Stimulated activated CD4-positive, alpha-beta T cell treated with anti-CD3 and anti-CD28 coated beads, TNF-alpha, amount 100 ng/mL, for 24 hours (primary cell): ENCODE measurements around the gene SERTAD4.
"Not testable (repeated sequence)": the region's sequence is repeated elsewhere in the genome, so short reads cannot be mapped to it uniquely, and the experiment has no call there.

Source experiments
- DNase-seq, 3 experiments: peaks; one replicate each; pipeline ENCODE4 v3.0.0-alpha.2; 2020; ENCODE audit warnings: low read depth in 3 of 3

The SERTAD4 gene

GRCh38 chr1:210260096-210260495, 27.5 kb downstream of the SERTAD4 start:
- no peak for DNase-seq

GRCh38 chr1:210262167-210262896, 29.7 kb downstream of the SERTAD4 start:
- DNase-seq = no peak

- no peak for DNase-seq
Observed at GRCh38 chr1:210262897-210263272, 30.3 kb downstream of the SERTAD4 start.

DNA sequence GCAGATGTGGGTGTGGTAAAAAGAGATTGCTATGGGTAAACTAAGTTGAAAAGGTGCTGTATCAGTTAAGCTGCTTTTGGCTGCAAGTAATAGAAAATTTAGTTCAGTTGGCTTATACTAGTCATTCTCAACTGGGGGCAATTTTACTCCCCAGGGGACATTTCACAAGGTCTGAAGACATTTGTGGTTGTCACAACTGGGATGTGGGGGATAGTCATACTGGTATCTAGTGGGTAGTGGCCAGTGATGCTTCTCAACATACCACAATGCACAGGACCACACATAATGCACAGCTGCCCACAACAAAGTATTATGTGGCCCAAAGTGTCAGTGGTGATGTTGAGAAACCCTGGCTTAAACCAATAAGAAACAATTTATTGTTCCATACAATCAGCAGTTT, 31.4 kb downstream of the SERTAD4 start:
- DNase-seq = no peak

- DNase-seq = no peak
Observed at GRCh38 chr1:210264496-210265380, 32.1 kb downstream of the SERTAD4 start.

- not testable (repeated sequence) for DNase-seq
Observed at GRCh38 chr1:210265392-210265955, 32.9 kb downstream of the SERTAD4 start.

GRCh38 chr1:210269981-210270380, 37.4 kb downstream of the SERTAD4 start:
- no peak for DNase-seq

DNA sequence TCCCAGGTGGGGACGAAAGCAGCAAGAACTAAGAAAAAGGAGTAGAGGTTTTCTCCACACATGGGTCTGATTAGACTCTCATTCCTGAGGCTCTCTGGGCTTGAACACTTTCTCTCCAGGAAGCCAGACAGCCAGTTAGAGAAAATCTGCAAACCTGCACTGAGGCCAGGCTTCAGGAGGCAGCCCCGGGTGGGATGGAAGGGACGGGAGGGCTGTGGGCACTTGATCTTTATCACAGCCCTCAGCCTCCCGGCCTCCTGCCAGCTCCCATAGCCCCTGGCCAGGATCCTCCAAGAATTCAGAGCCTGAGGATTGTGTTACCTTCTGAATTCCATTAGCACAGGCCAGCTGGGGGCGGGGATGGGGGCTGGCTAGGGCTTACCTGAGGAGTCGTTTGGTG, 40.1 kb downstream of the SERTAD4 start:
- no peak for DNase-seq

DNA sequence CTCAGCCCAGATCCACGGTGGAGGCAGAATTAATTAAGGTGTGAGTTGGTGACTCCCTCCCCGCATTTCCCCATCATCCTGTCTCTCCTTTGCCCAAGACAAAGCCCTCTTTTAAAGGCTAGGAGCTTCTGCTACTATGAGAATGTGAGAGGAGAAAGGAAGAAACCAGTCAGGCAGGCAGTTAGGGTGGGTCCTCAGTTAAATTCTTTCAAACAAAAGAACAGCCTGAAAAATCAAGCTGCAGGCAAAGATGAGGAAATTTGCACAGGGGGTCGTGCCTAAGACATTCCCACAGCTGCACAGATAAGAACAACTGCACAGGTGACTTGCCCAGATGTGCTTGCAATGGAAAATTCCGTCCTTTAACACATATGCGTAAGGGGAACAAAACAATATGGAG, 47.6 kb downstream of the SERTAD4 start:
- no peak for DNase-seq

- DNase-seq = no peak
Observed at GRCh38 chr1:210288116-210288515, 55.5 kb downstream of the SERTAD4 start.

GRCh38 chr1:210289248-210289647, 56.7 kb downstream of the SERTAD4 start:
- DNase-seq = no peak

GRCh38 chr1:210291081-210291764, 58.6 kb downstream of the SERTAD4 start:
- DNase-seq = no peak

GRCh38 chr1:210291786-210292230, 59.2 kb downstream of the SERTAD4 start:
- no peak for DNase-seq

- peak in 1 of 3 experiments; percentile 52 for DNase-seq
Observed at GRCh38 chr1:210292231-210292871, 59.8 kb downstream of the SERTAD4 start.

DNA sequence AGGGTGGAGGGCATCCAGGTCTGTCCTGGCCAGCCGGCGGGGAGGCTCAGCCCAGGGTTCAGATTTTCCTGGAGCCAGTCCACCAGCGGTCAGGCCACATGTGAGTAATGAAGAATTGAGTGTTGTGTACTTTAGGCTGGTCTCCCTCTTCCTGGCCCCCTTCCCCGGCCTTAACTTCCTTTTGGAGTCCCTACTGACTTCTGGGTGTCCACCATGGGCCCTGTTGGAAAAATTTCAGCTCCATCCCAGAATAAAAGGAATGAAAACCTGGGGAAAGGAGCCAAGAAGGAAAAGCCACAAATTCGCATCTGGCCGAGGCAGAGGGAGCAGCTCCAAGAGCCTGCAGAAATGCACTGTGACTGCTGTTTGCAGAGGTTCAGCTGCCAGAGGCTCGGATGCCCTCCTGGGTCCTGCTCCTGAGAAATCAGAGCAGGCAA, 60.6 kb downstream of the SERTAD4 start:
- DNase-seq = no peak

- no peak for DNase-seq
Observed at GRCh38 chr1:210294999-210295745, 62.6 kb downstream of the SERTAD4 start.
